ENCODE results near the gene CLSTN3.

The CLSTN3 gene

GRCh38 chr12:7130701-7131501 lies 730 bp downstream of the CLSTN3 start (continued):
- TF ChIP-seq, protein P1, sequence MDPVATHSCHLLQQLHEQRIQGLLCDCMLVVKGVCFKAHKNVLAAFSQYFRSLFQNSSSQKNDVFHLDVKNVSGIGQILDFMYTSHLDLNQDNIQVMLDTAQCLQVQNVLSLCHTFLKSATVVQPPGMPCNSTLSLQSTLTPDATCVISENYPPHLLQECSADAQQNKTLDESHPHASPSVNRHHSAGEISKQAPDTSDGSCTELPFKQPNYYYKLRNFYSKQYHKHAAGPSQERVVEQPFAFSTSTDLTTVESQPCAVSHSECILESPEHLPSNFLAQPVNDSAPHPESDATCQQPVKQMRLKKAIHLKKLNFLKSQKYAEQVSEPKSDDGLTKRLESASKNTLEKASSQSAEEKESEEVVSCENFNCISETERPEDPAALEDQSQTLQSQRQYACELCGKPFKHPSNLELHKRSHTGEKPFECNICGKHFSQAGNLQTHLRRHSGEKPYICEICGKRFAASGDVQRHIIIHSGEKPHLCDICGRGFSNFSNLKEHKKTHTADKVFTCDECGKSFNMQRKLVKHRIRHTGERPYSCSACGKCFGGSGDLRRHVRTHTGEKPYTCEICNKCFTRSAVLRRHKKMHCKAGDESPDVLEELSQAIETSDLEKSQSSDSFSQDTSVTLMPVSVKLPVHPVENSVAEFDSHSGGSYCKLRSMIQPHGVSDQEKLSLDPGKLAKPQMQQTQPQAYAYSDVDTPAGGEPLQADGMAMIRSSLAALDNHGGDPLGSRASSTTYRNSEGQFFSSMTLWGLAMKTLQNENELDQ (tag by site-specific recombination; IDR thresholded peaks at IDR 0.05; ENCODE audit: low read depth) = 0 out of 2 replicates have a peak, but pooled peaks have one; percentile 10
- TF ChIP-seq ZNF114 (tag by site-specific recombination; IDR thresholded peaks at IDR 0.05) (no peak), ZNF571 (tag by site-specific recombination; IDR thresholded peaks at IDR 0.05) (no peak), ZNF223 (tag by site-specific recombination; IDR thresholded peaks at IDR 0.05) (no peak), ZSCAN4 (tag by site-specific recombination; IDR thresholded peaks at IDR 0.05) (no peak), HOXA7 (CRISPR knock-in tag; IDR thresholded peaks at IDR 0.05; ENCODE audit: borderline replicate concordance) (no peak), ZBTB17 (tag by site-specific recombination; IDR thresholded peaks at IDR 0.05) (peak; percentile 93), ZNF776 (tag by site-specific recombination; IDR thresholded peaks at IDR 0.05; ENCODE audit: borderline replicate concordance) (no peak), ZNF626 (tag by site-specific recombination; IDR thresholded peaks at IDR 0.05) (no peak), KLF1 (tag by site-specific recombination; IDR thresholded peaks at IDR 0.05) (no peak; the same call in 1 of the 2 replicates), TSHZ1 (tag by site-specific recombination; IDR thresholded peaks at IDR 0.05; ENCODE audit: borderline replicate concordance) (no peak), ZNF16 (tag by site-specific recombination; IDR thresholded peaks at IDR 0.05; ENCODE audit: low read depth) (no peak), ZXDB (tag by site-specific recombination; IDR thresholded peaks at IDR 0.05) (no peak; the same call in 1 of the 2 replicates), ZNF777 (tag by site-specific recombination; IDR thresholded peaks at IDR 0.05; ENCODE audit: borderline replicate concordance) (no peak), ZBTB1 (tag by site-specific recombination; IDR thresholded peaks at IDR 0.05) (0 out of 2 replicates have a peak, but pooled peaks have one; percentile 11), FEZF1 (tag by site-specific recombination; IDR thresholded peaks at IDR 0.05) (no peak), GFI1B (tag by site-specific recombination; IDR thresholded peaks at IDR 0.05) (no peak), ZNF670 (tag by site-specific recombination; IDR thresholded peaks at IDR 0.05; ENCODE audit: low read depth) (no peak), ZBTB7A (tag by site-specific recombination; IDR thresholded peaks at IDR 0.05; ENCODE audit: low read depth) (0 out of 2 replicates have a peak, but pooled peaks have one; percentile 27), ZNF843 (tag by site-specific recombination; IDR thresholded peaks at IDR 0.05) (0 out of 2 replicates have a peak, but pooled peaks have one; percentile 22), ZNF132 (tag by site-specific recombination; IDR thresholded peaks at IDR 0.05; ENCODE audit: borderline replicate concordance) (no peak), REPIN1 (tag by site-specific recombination; IDR thresholded peaks at IDR 0.05; ENCODE audit: low read depth) (no peak; the same call in 1 of the 2 replicates), ZNF621 (tag by site-specific recombination; IDR thresholded peaks at IDR 0.05) (no peak), ZNF558 (tag by site-specific recombination; IDR thresholded peaks at IDR 0.05) (no peak)
- TF ChIP-seq, protein P2, sequence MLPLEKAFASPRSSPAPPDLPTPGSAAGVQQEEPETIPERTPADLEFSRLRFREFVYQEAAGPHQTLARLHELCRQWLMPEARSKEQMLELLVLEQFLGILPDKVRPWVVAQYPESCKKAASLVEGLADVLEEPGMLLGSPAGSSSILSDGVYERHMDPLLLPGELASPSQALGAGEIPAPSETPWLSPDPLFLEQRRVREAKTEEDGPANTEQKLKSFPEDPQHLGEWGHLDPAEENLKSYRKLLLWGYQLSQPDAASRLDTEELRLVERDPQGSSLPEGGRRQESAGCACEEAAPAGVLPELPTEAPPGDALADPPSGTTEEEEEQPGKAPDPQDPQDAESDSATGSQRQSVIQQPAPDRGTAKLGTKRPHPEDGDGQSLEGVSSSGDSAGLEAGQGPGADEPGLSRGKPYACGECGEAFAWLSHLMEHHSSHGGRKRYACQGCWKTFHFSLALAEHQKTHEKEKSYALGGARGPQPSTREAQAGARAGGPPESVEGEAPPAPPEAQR (tag by site-specific recombination; IDR thresholded peaks at IDR 0.05) = no peak
- TF ChIP-seq, protein P3, sequence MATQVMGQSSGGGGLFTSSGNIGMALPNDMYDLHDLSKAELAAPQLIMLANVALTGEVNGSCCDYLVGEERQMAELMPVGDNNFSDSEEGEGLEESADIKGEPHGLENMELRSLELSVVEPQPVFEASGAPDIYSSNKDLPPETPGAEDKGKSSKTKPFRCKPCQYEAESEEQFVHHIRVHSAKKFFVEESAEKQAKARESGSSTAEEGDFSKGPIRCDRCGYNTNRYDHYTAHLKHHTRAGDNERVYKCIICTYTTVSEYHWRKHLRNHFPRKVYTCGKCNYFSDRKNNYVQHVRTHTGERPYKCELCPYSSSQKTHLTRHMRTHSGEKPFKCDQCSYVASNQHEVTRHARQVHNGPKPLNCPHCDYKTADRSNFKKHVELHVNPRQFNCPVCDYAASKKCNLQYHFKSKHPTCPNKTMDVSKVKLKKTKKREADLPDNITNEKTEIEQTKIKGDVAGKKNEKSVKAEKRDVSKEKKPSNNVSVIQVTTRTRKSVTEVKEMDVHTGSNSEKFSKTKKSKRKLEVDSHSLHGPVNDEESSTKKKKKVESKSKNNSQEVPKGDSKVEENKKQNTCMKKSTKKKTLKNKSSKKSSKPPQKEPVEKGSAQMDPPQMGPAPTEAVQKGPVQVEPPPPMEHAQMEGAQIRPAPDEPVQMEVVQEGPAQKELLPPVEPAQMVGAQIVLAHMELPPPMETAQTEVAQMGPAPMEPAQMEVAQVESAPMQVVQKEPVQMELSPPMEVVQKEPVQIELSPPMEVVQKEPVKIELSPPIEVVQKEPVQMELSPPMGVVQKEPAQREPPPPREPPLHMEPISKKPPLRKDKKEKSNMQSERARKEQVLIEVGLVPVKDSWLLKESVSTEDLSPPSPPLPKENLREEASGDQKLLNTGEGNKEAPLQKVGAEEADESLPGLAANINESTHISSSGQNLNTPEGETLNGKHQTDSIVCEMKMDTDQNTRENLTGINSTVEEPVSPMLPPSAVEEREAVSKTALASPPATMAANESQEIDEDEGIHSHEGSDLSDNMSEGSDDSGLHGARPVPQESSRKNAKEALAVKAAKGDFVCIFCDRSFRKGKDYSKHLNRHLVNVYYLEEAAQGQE (tag by site-specific recombination; IDR thresholded peaks at IDR 0.05) = no peak

All from HEK293 (cell line).